ENCODE data around the gene ASB8.

GRCh38 chr12:48129376-48129775 is 27.9 kb downstream of the ASB8 start:
- TF ChIP-seq, protein P1, sequence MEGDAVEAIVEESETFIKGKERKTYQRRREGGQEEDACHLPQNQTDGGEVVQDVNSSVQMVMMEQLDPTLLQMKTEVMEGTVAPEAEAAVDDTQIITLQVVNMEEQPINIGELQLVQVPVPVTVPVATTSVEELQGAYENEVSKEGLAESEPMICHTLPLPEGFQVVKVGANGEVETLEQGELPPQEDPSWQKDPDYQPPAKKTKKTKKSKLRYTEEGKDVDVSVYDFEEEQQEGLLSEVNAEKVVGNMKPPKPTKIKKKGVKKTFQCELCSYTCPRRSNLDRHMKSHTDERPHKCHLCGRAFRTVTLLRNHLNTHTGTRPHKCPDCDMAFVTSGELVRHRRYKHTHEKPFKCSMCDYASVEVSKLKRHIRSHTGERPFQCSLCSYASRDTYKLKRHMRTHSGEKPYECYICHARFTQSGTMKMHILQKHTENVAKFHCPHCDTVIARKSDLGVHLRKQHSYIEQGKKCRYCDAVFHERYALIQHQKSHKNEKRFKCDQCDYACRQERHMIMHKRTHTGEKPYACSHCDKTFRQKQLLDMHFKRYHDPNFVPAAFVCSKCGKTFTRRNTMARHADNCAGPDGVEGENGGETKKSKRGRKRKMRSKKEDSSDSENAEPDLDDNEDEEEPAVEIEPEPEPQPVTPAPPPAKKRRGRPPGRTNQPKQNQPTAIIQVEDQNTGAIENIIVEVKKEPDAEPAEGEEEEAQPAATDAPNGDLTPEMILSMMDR (conservative IDR thresholded peaks at IDR 0.05; ENCODE audit: low read depth, low read length) = no peak
- no peak for TF ChIP-seq EZH2 (IDR thresholded peaks at IDR 0.05; ENCODE audit: low read length, unreplicated experiment)
- TF ChIP-seq EZH2phosphoT487 (IDR thresholded peaks at IDR 0.05; ENCODE audit: borderline replicate concordance, low read length) = no peak
